HCT116 (cell line): Measurements from ENCODE around the gene SQSTM1. TPM values are rescaled to one million over a fixed set of nuclear protein-coding genes. Genes with fewer than 3 reads are reported as not detected.

Experiments used
- ATAC-seq: fragments of 200-7000 bp; cut with Tn5 transposase; 2 replicates; pipeline ENCODE4 v1.9.1; 2020; ENCODE audit warnings: mild to moderate bottlenecking, moderate library complexity
- BruUV-seq: library from RNA; stranded (reverse); fragments of 400-500 nt; replicated peaks from 2 replicates; lab custom pipeline; 2021; lab: Mats Ljungman, UMichigan
- CTCF ChIA-PET: fragments of 300-600 bp; sonication (Branson Sonifier 250); formaldehyde crosslinking; loops from one replicate; lab custom pipeline; 2021; ENCODE audit warnings: antibody characterized with exemption; lab: Charles Lee
- POLR2A ChIA-PET: fragments of 300-600, 350-600 bp; sonication (Branson Sonifier 250); formaldehyde crosslinking; loops from one replicate; lab custom pipeline; 2021; ENCODE audit warnings: antibody characterized with exemption; lab: Charles Lee
- RAD21 ChIA-PET, 2 experiments: fragments of 300-600 bp; sonication (Branson Sonifier 250); formaldehyde crosslinking; loops; one replicate each; lab custom pipeline; 2023; ENCODE audit warnings: low total read pairs in 2 of 2; ENCODE audit not compliant: uncharacterized antibody in 2 of 2, unreplicated experiment in 2 of 2, low non-redundant PET in 1 of 2; lab: Charles Lee
- DNase-seq: peaks from one replicate; pipeline ENCODE4 v3.0.0-alpha.2; 2010; ENCODE audit warnings: low read depth, low spot score
- H2AFZ ChIP-seq: fragments of 200-600 bp; shearing (Covaris generic), sonication (generic); 2 replicates; pipeline ENCODE4 v1.6.1; 2017; ENCODE audit warnings: low read depth, mixed run types, mixed read lengths, antibody characterized with exemption, low read length; ENCODE audit not compliant: poor library complexity, severe bottlenecking
- H3K27ac ChIP-seq: 2 replicates; pipeline ENCODE4 v1.5.1; 2012; ENCODE audit warnings: low read depth, low read length
- H3K27me3 ChIP-seq: fragments of 200-600 bp; sonication (generic); 2 replicates; pipeline ENCODE4 v1.6.1; 2016; ENCODE audit warnings: mixed run types, low read length, mixed read lengths; ENCODE audit not compliant: insufficient read depth
- H3K36me3 ChIP-seq, 2 experiments: fragments of 200-500 bp in 1 of 2; fragments of 200-600 bp in 1 of 2; sonication (Bioruptor generic) in 1 of 2; sonication (generic) in 1 of 2; 2 replicates each; pipeline versions ENCODE4 v1.5.1 to v1.6.1; 2014 to 2016; ENCODE audit warnings: low read length in 2 of 2, inconsistent platforms in 1 of 2, mixed read lengths in 1 of 2, mixed run types in 1 of 2; ENCODE audit not compliant: insufficient read depth in 2 of 2, control insufficient read depth in 1 of 2
- H3K4me1 ChIP-seq, 2 experiments: fragments of 200-600 bp in 1 of 2; sonication (generic) in 1 of 2; 2 replicates each; pipeline versions ENCODE4 v1.5.1 to v1.6.1; 2012 to 2017; ENCODE audit warnings: low read length in 2 of 2, inconsistent platforms in 1 of 2, mild to moderate bottlenecking in 1 of 2, mixed read lengths in 1 of 2, mixed run types in 1 of 2, moderate library complexity in 1 of 2; ENCODE audit not compliant: insufficient read depth in 2 of 2, control insufficient read depth in 1 of 2
- H3K4me2 ChIP-seq: fragments of 200-600 bp; sonication (generic); 2 replicates; pipeline ENCODE4 v1.6.1; 2017; ENCODE audit warnings: mixed run types, low read length, mixed read lengths
- H3K4me3 ChIP-seq, 2 experiments: fragments of 200-600 bp in 1 of 2; sonication (generic) in 1 of 2; replicated peaks in 1 of 2; 2 replicates each; pipeline ENCODE4 v1.5.1; 2011 to 2016; ENCODE audit warnings: low read length in 2 of 2, control low read depth in 1 of 2, low read depth in 1 of 2, mild to moderate bottlenecking in 1 of 2, mixed read lengths in 1 of 2, mixed run types in 1 of 2
- H3K79me2 ChIP-seq: fragments of 200-600 bp; sonication (generic); 2 replicates; pipeline ENCODE4 v1.6.1; 2017; ENCODE audit warnings: mild to moderate bottlenecking, mixed run types, low read length, moderate library complexity, mixed read lengths; ENCODE audit not compliant: insufficient read depth
- H3K9ac ChIP-seq: fragments of 200-600 bp; sonication (generic); 2 replicates; pipeline ENCODE4 v1.6.1; 2016; ENCODE audit warnings: low read length, mixed read lengths
- H3K9me2 ChIP-seq: fragments of 200-600 bp; sonication (generic), shearing (Covaris generic); 2 replicates; pipeline ENCODE4 v1.6.1; 2017; ENCODE audit warnings: mixed run types, mild to moderate bottlenecking, moderate library complexity; ENCODE audit not compliant: insufficient read depth
- H3K9me3 ChIP-seq, 2 experiments: fragments of 200-500 bp in 1 of 2; fragments of 200-600 bp in 1 of 2; sonication (Bioruptor generic) in 1 of 2; sonication (generic) in 1 of 2; 2 replicates each; pipeline ENCODE4 v1.6.1; 2014 to 2017; ENCODE audit warnings: low read length in 2 of 2, mixed read lengths in 2 of 2, inconsistent platforms in 1 of 2, low read depth in 1 of 2, mild to moderate bottlenecking in 1 of 2, mixed run types in 1 of 2, moderate library complexity in 1 of 2; ENCODE audit not compliant: control insufficient read depth in 1 of 2, insufficient read depth in 1 of 2
- H4K20me1 ChIP-seq: fragments of 200-600 bp; sonication (generic), shearing (Covaris generic); 2 replicates; pipeline ENCODE4 v1.6.1; 2017; ENCODE audit warnings: mixed run types, mild to moderate bottlenecking, moderate library complexity; ENCODE audit not compliant: insufficient read depth
- CBX3 ChIP-seq: IDR thresholded peaks from 2 replicates; pipeline ENCODE4 v1.6.1; 2012; ENCODE audit warnings: low read depth
- CEBPB ChIP-seq: IDR thresholded peaks from 2 replicates; pipeline ENCODE4 v1.6.1; 2012; ENCODE audit warnings: low read depth
- ELF1 ChIP-seq: IDR thresholded peaks from 2 replicates; pipeline ENCODE4 v1.6.1; 2012; ENCODE audit warnings: low read depth, borderline replicate concordance
- EZH2phosphoT487 ChIP-seq: fragments of 200-600 bp; IDR thresholded peaks from 2 replicates; pipeline ENCODE4 v1.6.1; 2018; ENCODE audit warnings: antibody characterized with exemption, borderline replicate concordance
- FOSL1 ChIP-seq: IDR thresholded peaks from 2 replicates; pipeline ENCODE4 v1.6.1; 2012; ENCODE audit warnings: low read depth
- MAX ChIP-seq: IDR thresholded peaks from 2 replicates; pipeline ENCODE4 v1.6.1; 2012
- RAD21 ChIP-seq: IDR thresholded peaks from 2 replicates; pipeline ENCODE4 v1.6.1; 2012; ENCODE audit warnings: low read depth, mild to moderate bottlenecking
- SIN3A ChIP-seq: IDR thresholded peaks from 2 replicates; pipeline ENCODE4 v1.6.1; 2012; ENCODE audit warnings: low read depth
- SRF ChIP-seq: IDR thresholded peaks from 2 replicates; pipeline ENCODE4 v1.6.1; 2012; ENCODE audit warnings: low read depth
- YY1 ChIP-seq: IDR thresholded peaks from 2 replicates; pipeline ENCODE4 v1.6.1; 2011; ENCODE audit warnings: low read length, low read depth, moderate library complexity, mild to moderate bottlenecking; ENCODE audit not compliant: insufficient replicate concordance; ENCODE audit errors: extremely low read depth
- ZNF274 ChIP-seq: fragments of 200-500 bp; sonication (Bioruptor generic); IDR thresholded peaks from 2 replicates; pipeline ENCODE4 v1.6.1; 2014; ENCODE audit warnings: mild to moderate bottlenecking, low read depth, low read length, inconsistent platforms
- intact Hi-C: fragments of 100-400 bp; cut with micrococcal nuclease; formaldehyde crosslinking; loops from 2 replicates; pipeline ENCODE4 v1.10.0; 2022
- total RNA-seq: library from RNA; stranded (reverse); gene quantifications from one replicate; pipeline ENCODE4 v1.2.1, GENCODE V29; 2021; ENCODE audit not compliant: unreplicated experiment
- TF ChIP-seq, protein P1 (sequence below): IDR thresholded peaks from 2 replicates; pipeline ENCODE4 v1.6.1; 2011; ENCODE audit warnings: mild to moderate bottlenecking, low read length, moderate library complexity; ENCODE audit not compliant: insufficient replicate concordance; ENCODE audit errors: extremely low read depth
- TF ChIP-seq, protein P2 (sequence below), 3 experiments: fragments of 200-600 bp in 1 of 3; sonication (generic) in 1 of 3; IDR thresholded peaks in 2 of 3; conservative IDR thresholded peaks in 1 of 3; 2 replicates each; pipeline ENCODE4 v1.5.1; 2012 to 2017; ENCODE audit warnings: low read depth in 2 of 3, low read length in 2 of 3, antibody characterized with exemption in 1 of 3, borderline replicate concordance in 1 of 3, control low read depth in 1 of 3, mild to moderate bottlenecking in 1 of 3, mixed read lengths in 1 of 3, mixed run types in 1 of 3, moderate library complexity in 1 of 3; ENCODE audit not compliant: insufficient read depth in 1 of 3

Gene SQSTM1
- total RNA-seq, 1 experiment from 2014 or later, result 299 TPM

DNA sequence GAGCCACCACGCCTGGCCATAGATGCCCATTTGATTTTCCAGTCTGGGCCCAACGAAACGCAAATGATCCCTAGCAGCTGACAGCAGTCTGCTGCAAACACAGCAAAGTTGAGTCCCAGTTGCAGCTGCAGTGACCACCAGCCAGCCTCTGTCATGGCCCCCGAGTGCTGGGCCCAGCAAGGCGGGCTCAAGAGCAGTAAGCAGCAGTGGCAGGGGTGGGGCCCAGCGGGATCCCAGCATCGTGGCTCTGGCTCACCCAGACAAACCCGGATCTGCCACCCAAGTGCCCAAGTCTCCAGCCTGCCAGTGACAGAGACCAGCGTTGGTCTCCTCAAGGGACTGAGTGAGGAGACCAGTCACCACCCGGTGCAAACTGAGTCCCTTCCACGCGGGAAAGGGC is 33.8 kb upstream of the SQSTM1 start:
- Histone ChIP-seq H3K9me2 (no peaks in the 10 kb centered on the region), H3K4me3 (no peak overlapping the region), H4K20me1 (no peaks in the 10 kb centered on the region; the same call in 1 of the 2 replicates), H3K36me3 (no peaks in the 10 kb centered on the region), H3K9ac (no peak overlapping the region), H3K9me3 (no peaks in the 10 kb centered on the region), H3K27ac (no peak overlapping the region), H3K79me2 (no peaks in the 10 kb centered on the region), H3K4me2 (no peak overlapping the region), H3K27me3 (no peaks in the 10 kb centered on the region), H2AFZ (no peak overlapping the region), H3K4me1 (no peaks in the 10 kb centered on the region)
- ChIA-PET RAD21 (no interaction called here), POLR2A (no interaction called here), CTCF (no interaction called here)
- TF ChIP-seq SIN3A (no peak), EZH2phosphoT487 (no peak), MAX (no peak), RAD21 (no peak), YY1 (no peak)
- BruUV-seq, result no TSS peak
- ATAC-seq (no peak), DNase-seq (no peak)
- intact Hi-C loops, result no loop called here

- H3K27ac ChIP-seq, result no peak overlapping the region
- no peak overlapping the region for H3K4me2 ChIP-seq
- H3K4me3 ChIP-seq, result no peak overlapping the region
- ChIA-PET POLR2A (no interaction called here), CTCF (no interaction called here), RAD21 (no interaction called here)
- no peak overlapping the region for H3K9ac ChIP-seq
- no peak for DNase-seq
- no peak for ATAC-seq
- no peaks in the 10 kb centered on the region for H3K9me2 ChIP-seq
- no peaks in the 10 kb centered on the region for H3K4me1 ChIP-seq
- BruUV-seq, result no TSS peak
- intact Hi-C loops, result no loop called here
- H2AFZ ChIP-seq, result no peak overlapping the region
- H3K27me3 ChIP-seq, result no peaks in the 10 kb centered on the region
- H3K9me3 ChIP-seq, result no peaks in the 10 kb centered on the region
- H3K79me2 ChIP-seq, result no peaks in the 10 kb centered on the region
- H3K36me3 ChIP-seq, result no peaks in the 10 kb centered on the region
- no peaks in the 10 kb centered on the region; the same call in 1 of the 2 replicates for H4K20me1 ChIP-seq
- TF ChIP-seq CEBPB (no peak), SIN3A (no peak), FOSL1 (no peak), CBX3 (no peak), YY1 (no peak), RAD21 (no peak), ZNF274 (no peak), ELF1 (no peak), SRF (no peak)
- TF ChIP-seq, protein P1, sequence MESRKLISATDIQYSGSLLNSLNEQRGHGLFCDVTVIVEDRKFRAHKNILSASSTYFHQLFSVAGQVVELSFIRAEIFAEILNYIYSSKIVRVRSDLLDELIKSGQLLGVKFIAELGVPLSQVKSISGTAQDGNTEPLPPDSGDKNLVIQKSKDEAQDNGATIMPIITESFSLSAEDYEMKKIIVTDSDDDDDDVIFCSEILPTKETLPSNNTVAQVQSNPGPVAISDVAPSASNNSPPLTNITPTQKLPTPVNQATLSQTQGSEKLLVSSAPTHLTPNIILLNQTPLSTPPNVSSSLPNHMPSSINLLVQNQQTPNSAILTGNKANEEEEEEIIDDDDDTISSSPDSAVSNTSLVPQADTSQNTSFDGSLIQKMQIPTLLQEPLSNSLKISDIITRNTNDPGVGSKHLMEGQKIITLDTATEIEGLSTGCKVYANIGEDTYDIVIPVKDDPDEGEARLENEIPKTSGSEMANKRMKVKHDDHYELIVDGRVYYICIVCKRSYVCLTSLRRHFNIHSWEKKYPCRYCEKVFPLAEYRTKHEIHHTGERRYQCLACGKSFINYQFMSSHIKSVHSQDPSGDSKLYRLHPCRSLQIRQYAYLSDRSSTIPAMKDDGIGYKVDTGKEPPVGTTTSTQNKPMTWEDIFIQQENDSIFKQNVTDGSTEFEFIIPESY, result no peak
- TF ChIP-seq, protein P2, sequence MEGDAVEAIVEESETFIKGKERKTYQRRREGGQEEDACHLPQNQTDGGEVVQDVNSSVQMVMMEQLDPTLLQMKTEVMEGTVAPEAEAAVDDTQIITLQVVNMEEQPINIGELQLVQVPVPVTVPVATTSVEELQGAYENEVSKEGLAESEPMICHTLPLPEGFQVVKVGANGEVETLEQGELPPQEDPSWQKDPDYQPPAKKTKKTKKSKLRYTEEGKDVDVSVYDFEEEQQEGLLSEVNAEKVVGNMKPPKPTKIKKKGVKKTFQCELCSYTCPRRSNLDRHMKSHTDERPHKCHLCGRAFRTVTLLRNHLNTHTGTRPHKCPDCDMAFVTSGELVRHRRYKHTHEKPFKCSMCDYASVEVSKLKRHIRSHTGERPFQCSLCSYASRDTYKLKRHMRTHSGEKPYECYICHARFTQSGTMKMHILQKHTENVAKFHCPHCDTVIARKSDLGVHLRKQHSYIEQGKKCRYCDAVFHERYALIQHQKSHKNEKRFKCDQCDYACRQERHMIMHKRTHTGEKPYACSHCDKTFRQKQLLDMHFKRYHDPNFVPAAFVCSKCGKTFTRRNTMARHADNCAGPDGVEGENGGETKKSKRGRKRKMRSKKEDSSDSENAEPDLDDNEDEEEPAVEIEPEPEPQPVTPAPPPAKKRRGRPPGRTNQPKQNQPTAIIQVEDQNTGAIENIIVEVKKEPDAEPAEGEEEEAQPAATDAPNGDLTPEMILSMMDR (IDR thresholded peaks at IDR 0.05 in 2 of 3, conservative IDR thresholded peaks at IDR 0.05 in 1 of 3; ENCODE audit: borderline replicate concordance in 1 of 3, insufficient read depth in 1 of 3, low read depth in 2 of 3, low read length in 2 of 3), result no peak
Observed at GRCh38 chr5:179788193-179788854, 32.4 kb upstream of the SQSTM1 start.
